HepG2 (cell line): Measurements from ENCODE around the gene SLFNL1. TPM values are rescaled to one million over a fixed set of nuclear protein-coding genes. Genes with fewer than 3 reads are reported as not detected.

Experiments used
- ATAC-seq: fragments of 200-7000 bp; cut with Tn5 transposase; 3 replicates; pipeline ENCODE4 v1.9.1; 2020; ENCODE audit warnings: mild to moderate bottlenecking, moderate library complexity
- BruUV-seq: library from RNA; stranded (reverse); fragments of 400-500 nt; replicated peaks from 2 replicates; lab custom pipeline; 2021; lab: Mats Ljungman, UMichigan
- CTCF ChIA-PET: fragments of 300-600 bp; formaldehyde crosslinking; extraction: SDS; loops from one replicate; lab custom pipeline; 2021; ENCODE audit warnings: low total read pairs, inconsistent platforms, low intra/inter-chr PET ratio; lab: Yijun Ruan, JAX
- POLR2A ChIA-PET: fragments of 350-600 bp; sonication (Branson Sonifier 250); formaldehyde crosslinking; loops from one replicate; lab custom pipeline; 2020; ENCODE audit warnings: antibody characterized with exemption, inconsistent platforms; lab: Yijun Ruan, JAX
- DNase-seq: peaks from one replicate; pipeline ENCODE4 v3.0.0-alpha.2; 2015; ENCODE audit warnings: low spot score
- FAIRE-seq: peaks from 3 replicates; lab custom pipeline; 2011; peaks lifted over from hg19 to GRCh38; lab: Jason Lieb, UNC
- H2AFZ ChIP-seq: one replicate; pipeline ENCODE4 v1.6.1; 2011; ENCODE audit warnings: low read length, inconsistent platforms
- H3K27ac ChIP-seq: fragments of 300-600 bp; 3 replicates; pipeline ENCODE4 v1.8.0; 2011; ENCODE audit warnings: mixed run types, mild to moderate bottlenecking, mixed read lengths, low read length, inconsistent platforms; ENCODE audit not compliant: insufficient read depth; ENCODE audit errors: extremely low read length
- H3K27me3 ChIP-seq, 2 experiments: fragments of 200-600 bp in 1 of 2; 2 replicates in 1 of 2; 3 replicates in 1 of 2; pipeline versions ENCODE4 v1.6.0 to v1.8.0; 2011; ENCODE audit warnings: low read length in 2 of 2, mild to moderate bottlenecking in 2 of 2, moderate library complexity in 2 of 2, inconsistent platforms in 1 of 2; ENCODE audit not compliant: insufficient read depth in 2 of 2, control insufficient read depth in 1 of 2
- H3K36me3 ChIP-seq, 2 experiments: fragments of 200-600 bp in 1 of 2; replicated peaks in 1 of 2; 2 replicates in 1 of 2; 3 replicates in 1 of 2; pipeline versions ENCODE4 v1.5.1 to v1.8.0; 2011; ENCODE audit warnings: low read length in 2 of 2, inconsistent platforms in 1 of 2; ENCODE audit not compliant: insufficient read depth in 2 of 2, control insufficient read depth in 1 of 2
- H3K4me1 ChIP-seq: 2 replicates; pipeline ENCODE4 v1.5.1; 2012; ENCODE audit warnings: low read length, inconsistent platforms; ENCODE audit not compliant: insufficient read depth
- H3K4me2 ChIP-seq: 2 replicates; pipeline ENCODE4 v1.6.0; 2011; ENCODE audit warnings: low read depth, low read length, inconsistent platforms
- H3K4me3 ChIP-seq, 3 experiments: fragments of 200-600 bp in 1 of 3; sonication (generic), shearing (Covaris generic) in 1 of 3; replicated peaks in 1 of 3; 2 replicates each; pipeline ENCODE4 v1.5.1; 2011 to 2016; ENCODE audit warnings: low read length in 3 of 3, inconsistent platforms in 2 of 3, low read depth in 2 of 3, mild to moderate bottlenecking in 2 of 3, control low read depth in 1 of 3, mixed read lengths in 1 of 3; ENCODE audit not compliant: insufficient read depth in 1 of 3
- H3K79me2 ChIP-seq: one replicate; pipeline ENCODE4 v1.6.1; 2011; ENCODE audit warnings: low read length, inconsistent platforms; ENCODE audit not compliant: insufficient read depth
- H3K9ac ChIP-seq: 2 replicates; pipeline ENCODE4 v1.6.0; 2011; ENCODE audit warnings: mild to moderate bottlenecking, low read depth, low read length, inconsistent platforms; ENCODE audit not compliant: insufficient read depth
- H3K9me3 ChIP-seq: 2 replicates; pipeline ENCODE4 v1.5.1; 2012; ENCODE audit warnings: mild to moderate bottlenecking, low read length
- H4K20me1 ChIP-seq: 2 replicates; pipeline ENCODE4 v1.6.0; 2011; ENCODE audit warnings: inconsistent platforms, mild to moderate bottlenecking, low read length, moderate library complexity; ENCODE audit not compliant: insufficient read depth
- CHD4 ChIP-seq: fragments of 200-600 bp; sonication (generic); IDR thresholded peaks from 2 replicates; pipeline ENCODE4 v1.7.0; 2017; ENCODE audit warnings: mild to moderate bottlenecking, low read length, borderline replicate concordance
- GMEB1 ChIP-seq: sonication (generic); formaldehyde crosslinking; IDR thresholded peaks from 2 replicates; pipeline ENCODE4 v1.5.1; 2020; ENCODE audit warnings: missing genetic modification reagents, mild to moderate bottlenecking, borderline replicate concordance
- GRHL1 ChIP-seq: sonication (generic); formaldehyde crosslinking; conservative IDR thresholded peaks from 2 replicates; pipeline ENCODE4 v1.8.0; 2022; ENCODE audit warnings: missing genetic modification reagents
- HINFP ChIP-seq: sonication (generic); formaldehyde crosslinking; IDR thresholded peaks from 2 replicates; pipeline ENCODE4 v1.4.0; 2020; ENCODE audit warnings: low read depth, mild to moderate bottlenecking, missing genetic modification reagents
- IKZF4 ChIP-seq: sonication (generic); formaldehyde crosslinking; IDR thresholded peaks from 2 replicates; pipeline ENCODE4 v1.5.1; 2020; ENCODE audit warnings: borderline replicate concordance, mild to moderate bottlenecking, low read depth, missing genetic modification reagents; ENCODE audit errors: not compliant biosample characterization
- IRF9 ChIP-seq: sonication (generic); formaldehyde crosslinking; IDR thresholded peaks from 2 replicates; pipeline ENCODE4 v1.8.0; 2022; ENCODE audit warnings: missing genetic modification reagents, mild to moderate bottlenecking, borderline replicate concordance
- RBFOX2 ChIP-seq: fragments of 200-400 bp; formaldehyde crosslinking; IDR thresholded peaks from 2 replicates; pipeline ENCODE4 v1.6.1; 2017; ENCODE audit warnings: low read depth, mild to moderate bottlenecking, low read length
- RXRA ChIP-seq: sonication (generic); formaldehyde crosslinking; IDR thresholded peaks from 2 replicates; pipeline ENCODE4 v1.5.1; 2020; ENCODE audit warnings: missing genetic modification reagents
- SATB2 ChIP-seq: sonication (generic); formaldehyde crosslinking; IDR thresholded peaks from 2 replicates; pipeline ENCODE4 v1.5.0; 2020; ENCODE audit warnings: missing genetic modification reagents
- TEAD2 ChIP-seq: sonication (generic); formaldehyde crosslinking; IDR thresholded peaks from 2 replicates; pipeline ENCODE4 v1.9.0; 2021; ENCODE audit warnings: missing genetic modification reagents
- WIZ ChIP-seq: sonication (generic); formaldehyde crosslinking; IDR thresholded peaks from 2 replicates; pipeline ENCODE4 v1.5.1; 2020; ENCODE audit warnings: mild to moderate bottlenecking, missing genetic modification reagents
- ZFP36L1 ChIP-seq: sonication (generic); formaldehyde crosslinking; IDR thresholded peaks from 2 replicates; pipeline ENCODE4 v1.8.0; 2022; ENCODE audit warnings: mild to moderate bottlenecking, missing genetic modification reagents, moderate library complexity
- ZNF275 ChIP-seq: sonication (generic); formaldehyde crosslinking; IDR thresholded peaks from 2 replicates; pipeline ENCODE4 v1.8.0; 2022; ENCODE audit warnings: missing genetic modification reagents, mild to moderate bottlenecking, inconsistent platforms, borderline replicate concordance
- ZNF562 ChIP-seq: sonication (generic); formaldehyde crosslinking; IDR thresholded peaks from 2 replicates; pipeline ENCODE4 v1.8.0; 2022; ENCODE audit warnings: missing genetic modification reagents, borderline replicate concordance
- ZNF713 ChIP-seq: sonication (generic); formaldehyde crosslinking; IDR thresholded peaks from 2 replicates; pipeline ENCODE4 v1.4.0; 2020; ENCODE audit warnings: mild to moderate bottlenecking, missing genetic modification reagents
- WGBS: methylation state at CpG from one replicate; pipeline ENCODE4 v1.1.6; 2017; ENCODE audit warnings: low lambda C conversion rate; 5-methylcytosine and 5-hydroxymethylcytosine counted together
- in situ Hi-C: cut with HindIII; loops from 2 replicates; pipeline ENCODE4 v1.10.0; 2017; ENCODE audit warnings: low pct_unique_long_range_greater_than_20kb; ENCODE audit not compliant: extremely low pct_ligation_motif_present
- intact Hi-C: fragments of 100-400 bp; cut with micrococcal nuclease; formaldehyde crosslinking; loops from one replicate; pipeline ENCODE4 v1.10.0; 2022; ENCODE audit not compliant: unreplicated experiment
- polyA plus RNA-seq, 8 experiments: library from polyadenylated mRNA; depleted of rRNA in 3 of 8; stranded (reverse) in 7 of 8; unstranded in 1 of 8; fragments of >200 nt; fragmentation: Illumina TruSeq in 4 of 8; extraction: Trizol in 4 of 8; gene quantifications; 2 replicates each; pipeline versions ENCODE4 v1.2.1 to v1.2.3, GENCODE V29; 2011 to 2016; ENCODE audit warnings: low read depth in 4 of 8, missing spikeins in 1 of 8, mixed read lengths in 1 of 8; ENCODE audit not compliant: insufficient read depth in 1 of 8
- total RNA-seq, 5 experiments: library from RNA; depleted of rRNA; stranded (reverse); fragments of >200 nt; fragmentation: Illumina TruSeq; extraction: Trizol; gene quantifications; 2 replicates each; pipeline ENCODE4 v1.2.3, GENCODE V29; 2016; ENCODE audit warnings: low read depth in 1 of 5

SLFNL1 gene
- total and polyA plus RNA-seq, 2 of the 13 experiments (the other 11 are each of a cell fraction or from before 2014, with no cell fraction given) = 0.07 to 0.20 TPM

GRCh38 chr1:40979241-40980067 lies 42.1 kb downstream of the SLFNL1 start, which contains the start of gene CTPS1:
TSS of gene CTPS1 (plus strand) at chr1:40979696. CDS start at chr1:40983291, 3,595 bp downstream.
- CTCF ChIA-PET = no interaction called here
- ATAC-seq (peak; percentile 96), FAIRE-seq (no peak), DNase-seq (peak; percentile 84)
- peaks cover 49% of the 10 kb centered on the region for H3K4me1 ChIP-seq
- no peaks in the 10 kb centered on the region for H4K20me1 ChIP-seq
- H3K36me3 ChIP-seq = peaks cover 3 to 15% of the 10 kb centered on the region in 2 experiments
- intact Hi-C loops (no loop called here), in situ Hi-C loops (no loop called here)
- peak within 1 kb of the TSS; percentile 83 for H3K9ac ChIP-seq
- H3K4me2 ChIP-seq = peak within 1 kb of the TSS; percentile 91
- H3K79me2 ChIP-seq = peaks cover 37% of the 10 kb centered on the region
- no peaks in the 10 kb centered on the region for H3K9me3 ChIP-seq
- H3K27ac ChIP-seq = peak within 1 kb of the TSS; percentile 98
- peak within 1 kb of the TSS; percentile 51 to 73 (median 69) for H3K4me3 ChIP-seq
- 74% methylated on average over 16 of the region's 96 CpGs for WGBS
- BruUV-seq = no TSS peak
- no peak within 1 kb of the TSS for H2AFZ ChIP-seq
- POLR2A ChIA-PET = interaction anchor here (1.0 to 2.0 kb wide), 7 partner anchors 9 to 447 kb away, joined by 3 to 13 read pairs (median 4); partner anchors contain the start of genes CITED4 and ZNF684
- H3K27me3 ChIP-seq = no peaks in the 10 kb centered on the region
- no peak for TF ChIP-seq ZNF275
- TF ChIP-seq TEAD2 (CRISPR knock-in tag) = 0 out of 2 replicates have a peak, but pooled peaks have one; percentile 0
- peak; percentile 88 for TF ChIP-seq RBFOX2
- TF ChIP-seq IRF9 (CRISPR knock-in tag) = peak; percentile 16; the same call in 1 of the 2 replicates
- TF ChIP-seq GMEB1 (CRISPR knock-in tag) = peak; percentile 67
- TF ChIP-seq ZNF562 (CRISPR knock-in tag) = peak; percentile 69; the same call in 1 of the 2 replicates
- TF ChIP-seq WIZ (CRISPR knock-in tag) = no peak
- TF ChIP-seq CHD4 = peak; percentile 68
- no peak for TF ChIP-seq GRHL1 (CRISPR knock-in tag)
- TF ChIP-seq HINFP (CRISPR knock-in tag) = peak; percentile 36; the same call in 1 of the 2 replicates
- peak; percentile 37; the same call in 1 of the 2 replicates for TF ChIP-seq RXRA (CRISPR knock-in tag)
- TF ChIP-seq ZFP36L1 (CRISPR knock-in tag) = no peak
- 0 out of 2 replicates have a peak, but pooled peaks have one; percentile 21 for TF ChIP-seq ZNF713
- no peak for TF ChIP-seq IKZF4 (CRISPR knock-in tag)
- TF ChIP-seq SATB2 (CRISPR knock-in tag) = no peak
